Osteoblast (primary cell): ENCODE results near the gene SOX5. TPM values are rescaled to one million over a fixed set of nuclear protein-coding genes. Genes with fewer than 3 reads are reported as not detected.

ENCODE experiments used
- DNase-seq: peaks from one replicate; pipeline ENCODE4 v3.0.0; 2011; ENCODE audit warnings: low spot score, mixed read lengths; ENCODE audit not compliant: insufficient read length; ENCODE audit errors: missing footprints
- H2AFZ ChIP-seq: 2 replicates; pipeline ENCODE4 v1.6.0; 2011; ENCODE audit warnings: mild to moderate bottlenecking, low read length
- H3K27ac ChIP-seq: 2 replicates; pipeline ENCODE4 v1.5.1; 2011; ENCODE audit warnings: mild to moderate bottlenecking, low read depth, low read length, moderate library complexity
- H3K27me3 ChIP-seq: 2 replicates; pipeline ENCODE4 v1.6.0; 2012; ENCODE audit warnings: mild to moderate bottlenecking, control low read depth, inconsistent platforms, low read length, moderate library complexity; ENCODE audit not compliant: insufficient read depth
- H3K36me3 ChIP-seq: 2 replicates; pipeline ENCODE4 v1.5.1; 2011; ENCODE audit warnings: mild to moderate bottlenecking, low read length, control low read depth, moderate library complexity; ENCODE audit not compliant: insufficient read depth
- H3K4me1 ChIP-seq: 2 replicates; pipeline ENCODE4 v1.5.1; 2011; ENCODE audit warnings: mild to moderate bottlenecking, low read length, control low read depth, moderate library complexity; ENCODE audit not compliant: insufficient read depth
- H3K4me2 ChIP-seq: 2 replicates; pipeline ENCODE4 v1.6.0; 2011; ENCODE audit warnings: mild to moderate bottlenecking, low read length; ENCODE audit not compliant: insufficient read depth
- H3K4me3 ChIP-seq: fragments of 200-600 bp; sonication (generic); 3 replicates; pipeline ENCODE4 v1.5.1; 2012; ENCODE audit warnings: mild to moderate bottlenecking, low read length, inconsistent platforms; ENCODE audit not compliant: insufficient read depth
- H3K79me2 ChIP-seq: 2 replicates; pipeline ENCODE4 v1.6.0; 2012; ENCODE audit warnings: mild to moderate bottlenecking, low read length, control low read depth, inconsistent platforms; ENCODE audit not compliant: insufficient read depth
- H3K9me3 ChIP-seq: 2 replicates; pipeline ENCODE4 v1.5.1; 2011; ENCODE audit warnings: low read depth, low read length, control low read depth
- H4K20me1 ChIP-seq: 2 replicates; pipeline ENCODE4 v1.6.0; 2012; ENCODE audit warnings: mild to moderate bottlenecking, low read length, control low read depth; ENCODE audit not compliant: insufficient read depth
- total RNA-seq: library from RNA; depleted of rRNA; stranded (reverse); fragments of >200 nt; gene quantifications from 2 replicates; pipeline ENCODE4 v1.2.3, GENCODE V29; 2012
- TF ChIP-seq, protein P1 (sequence below): IDR thresholded peaks from 2 replicates; pipeline ENCODE4 v1.5.1; 2011; ENCODE audit warnings: mild to moderate bottlenecking, low read depth, low read length, moderate library complexity; ENCODE audit errors: extremely low read depth

Gene SOX5
- total RNA-seq, 1 donor, result 5.1 TPM

DNA sequence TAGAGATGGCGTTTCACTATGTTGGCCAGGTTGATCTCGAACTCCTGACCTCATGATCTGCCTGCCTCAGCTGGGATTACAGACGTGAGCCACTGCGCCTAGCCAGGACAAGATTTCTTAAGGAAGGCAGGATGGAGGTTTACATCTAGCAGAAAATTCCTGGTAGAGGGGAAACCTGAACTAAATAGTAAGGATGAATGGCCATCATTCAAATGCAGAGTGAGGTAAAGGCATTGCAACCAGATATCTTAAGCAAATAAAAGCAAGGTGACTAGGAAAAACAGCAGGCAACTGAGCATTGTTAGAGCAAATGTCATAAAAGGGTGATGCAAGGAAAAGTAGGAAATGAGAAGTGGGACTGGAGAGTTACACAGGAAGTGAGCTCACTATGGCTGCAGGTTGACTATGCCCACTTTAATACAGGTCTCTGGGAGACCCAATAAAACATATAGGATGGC, 133.0 kb downstream of the SOX5 start:
- no peak overlapping the region for H3K27ac ChIP-seq
- H3K79me2 ChIP-seq, result no peaks in the 10 kb centered on the region
- H3K4me2 ChIP-seq, result no peak overlapping the region
- no peaks in the 10 kb centered on the region for H3K36me3 ChIP-seq
- H3K27me3 ChIP-seq, result no peaks in the 10 kb centered on the region
- no peaks in the 10 kb centered on the region for H3K9me3 ChIP-seq
- H4K20me1 ChIP-seq, result no peaks in the 10 kb centered on the region
- DNase-seq, result no peak
- no peak overlapping the region for H3K4me3 ChIP-seq
- TF ChIP-seq, protein P1, sequence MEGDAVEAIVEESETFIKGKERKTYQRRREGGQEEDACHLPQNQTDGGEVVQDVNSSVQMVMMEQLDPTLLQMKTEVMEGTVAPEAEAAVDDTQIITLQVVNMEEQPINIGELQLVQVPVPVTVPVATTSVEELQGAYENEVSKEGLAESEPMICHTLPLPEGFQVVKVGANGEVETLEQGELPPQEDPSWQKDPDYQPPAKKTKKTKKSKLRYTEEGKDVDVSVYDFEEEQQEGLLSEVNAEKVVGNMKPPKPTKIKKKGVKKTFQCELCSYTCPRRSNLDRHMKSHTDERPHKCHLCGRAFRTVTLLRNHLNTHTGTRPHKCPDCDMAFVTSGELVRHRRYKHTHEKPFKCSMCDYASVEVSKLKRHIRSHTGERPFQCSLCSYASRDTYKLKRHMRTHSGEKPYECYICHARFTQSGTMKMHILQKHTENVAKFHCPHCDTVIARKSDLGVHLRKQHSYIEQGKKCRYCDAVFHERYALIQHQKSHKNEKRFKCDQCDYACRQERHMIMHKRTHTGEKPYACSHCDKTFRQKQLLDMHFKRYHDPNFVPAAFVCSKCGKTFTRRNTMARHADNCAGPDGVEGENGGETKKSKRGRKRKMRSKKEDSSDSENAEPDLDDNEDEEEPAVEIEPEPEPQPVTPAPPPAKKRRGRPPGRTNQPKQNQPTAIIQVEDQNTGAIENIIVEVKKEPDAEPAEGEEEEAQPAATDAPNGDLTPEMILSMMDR, result no peak
- no peaks in the 10 kb centered on the region for H3K4me1 ChIP-seq
- no peak overlapping the region for H2AFZ ChIP-seq

DNA sequence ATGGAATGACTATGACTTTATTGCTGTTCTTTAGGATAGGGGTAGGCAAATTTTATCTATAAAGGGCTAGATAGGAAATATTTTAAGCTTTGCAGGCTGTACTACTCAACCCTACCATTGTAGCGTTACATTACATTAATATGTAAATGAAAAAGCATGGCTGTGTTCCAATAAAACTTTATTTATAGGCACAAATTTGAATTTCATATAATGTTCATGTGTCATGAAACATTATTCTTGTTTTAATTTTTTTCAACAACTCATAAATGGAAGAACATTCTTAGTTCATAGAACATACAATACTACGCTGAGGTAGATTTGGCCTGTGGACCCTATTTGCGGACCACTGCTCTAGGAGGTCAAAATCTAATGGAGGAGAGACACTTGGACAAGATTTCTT, 133.7 kb downstream of the SOX5 start:
- no peaks in the 10 kb centered on the region for H3K36me3 ChIP-seq
- TF ChIP-seq, protein P1, result no peak
- no peaks in the 10 kb centered on the region for H3K27me3 ChIP-seq
- H3K79me2 ChIP-seq, result no peaks in the 10 kb centered on the region
- H3K27ac ChIP-seq, result no peak overlapping the region
- no peak overlapping the region for H3K4me3 ChIP-seq
- no peaks in the 10 kb centered on the region for H3K9me3 ChIP-seq
- no peak overlapping the region for H3K4me2 ChIP-seq
- DNase-seq, result no peak
- H4K20me1 ChIP-seq, result no peaks in the 10 kb centered on the region
- no peak overlapping the region for H2AFZ ChIP-seq
- no peaks in the 10 kb centered on the region for H3K4me1 ChIP-seq

DNA sequence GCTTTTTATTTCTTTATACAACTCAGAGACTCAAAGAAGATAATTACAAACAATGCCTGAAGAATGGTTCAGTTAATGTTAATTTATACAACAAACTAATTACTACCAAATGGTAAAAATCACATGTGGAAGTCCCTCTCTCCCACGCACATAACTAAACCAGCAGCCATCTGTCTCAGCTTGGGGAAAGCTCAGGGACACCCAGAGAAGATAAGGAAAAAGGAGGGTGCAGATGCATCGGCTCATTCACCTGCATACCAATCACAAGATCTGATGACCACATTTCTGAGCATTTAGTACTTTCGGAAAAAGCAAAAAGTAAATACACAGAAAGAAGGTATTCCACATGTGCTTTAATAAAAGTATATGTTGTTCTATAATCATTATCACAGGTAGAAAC, 136.3 kb downstream of the SOX5 start:
- Histone ChIP-seq H3K4me1 (no peaks in the 10 kb centered on the region), H3K36me3 (no peaks in the 10 kb centered on the region), H4K20me1 (no peaks in the 10 kb centered on the region), H3K4me3 (no peak overlapping the region), H3K4me2 (no peak overlapping the region), H3K9me3 (no peaks in the 10 kb centered on the region), H3K27ac (no peak overlapping the region), H3K79me2 (no peaks in the 10 kb centered on the region), H2AFZ (no peak overlapping the region), H3K27me3 (no peaks in the 10 kb centered on the region)
- TF ChIP-seq, protein P1, result no peak
- DNase-seq, result no peak

DNA sequence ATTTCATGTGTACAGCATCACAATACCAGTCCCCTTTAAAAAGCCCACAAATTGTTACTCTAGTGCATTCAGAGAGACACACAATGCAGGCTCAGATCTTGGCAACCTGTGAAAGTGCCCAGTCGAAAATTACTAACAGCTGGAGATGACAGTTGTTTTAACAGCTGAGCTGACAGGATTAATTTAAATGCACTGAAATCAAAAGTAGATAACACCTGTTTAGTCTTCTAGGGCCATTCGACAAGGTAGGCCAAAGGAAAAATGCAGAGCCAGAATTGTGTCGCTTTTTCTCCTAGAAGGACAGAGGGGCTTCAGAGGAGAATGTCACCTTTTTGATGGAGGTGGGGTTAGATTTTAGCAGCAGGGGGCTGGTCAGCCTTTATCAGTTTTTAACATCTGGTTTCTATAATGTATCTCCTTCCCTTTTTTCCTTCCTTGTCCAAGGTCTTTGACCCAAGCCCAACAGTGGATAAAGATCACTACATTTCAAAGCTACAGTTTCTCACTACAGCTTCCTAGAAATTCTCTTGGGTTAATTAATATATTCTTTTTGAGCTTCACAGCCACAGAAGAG, 139.1 kb downstream of the SOX5 start:
- Histone ChIP-seq H3K4me1 (no peaks in the 10 kb centered on the region), H3K4me2 (no peak overlapping the region), H3K27me3 (no peaks in the 10 kb centered on the region), H3K27ac (no peak overlapping the region), H3K36me3 (no peaks in the 10 kb centered on the region), H4K20me1 (no peaks in the 10 kb centered on the region), H2AFZ (no peak overlapping the region), H3K79me2 (no peaks in the 10 kb centered on the region), H3K9me3 (no peaks in the 10 kb centered on the region), H3K4me3 (no peak overlapping the region)
- TF ChIP-seq, protein P1, result no peak
- no peak for DNase-seq
